ENCODE results near the gene PCAT7. TPM values are rescaled to one million over a fixed set of nuclear protein-coding genes. Genes with fewer than 3 reads are reported as not detected.

Gene PCAT7
- total RNA-seq, 1 donor from 2014 or later = 5.2 TPM

DNA sequence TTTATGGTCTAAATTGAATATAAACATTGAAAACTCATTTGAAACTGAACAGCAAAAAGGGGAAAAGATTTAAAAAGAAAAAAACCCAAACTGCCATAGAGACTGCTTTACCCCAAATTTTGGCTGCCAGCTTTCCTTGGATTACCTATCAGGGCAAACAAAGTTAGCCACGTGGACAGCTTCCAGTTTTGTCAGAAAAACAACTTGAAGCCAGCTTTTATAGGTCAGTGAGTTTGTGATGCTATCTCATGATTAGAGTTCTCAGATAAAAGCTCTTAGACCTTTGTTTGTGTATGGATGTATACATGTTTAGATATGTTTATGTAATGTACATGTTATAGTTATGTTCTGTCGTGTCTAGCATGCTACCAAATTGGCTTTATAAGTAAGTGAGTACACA is 22.7 kb downstream of the PCAT7 start:
- Histone ChIP-seq H3K27ac (ENCODE audit: low read depth, low read length) (no peak overlapping the region), H3K79me2 (ENCODE audit: insufficient read depth, low read length) (no peaks in the 10 kb centered on the region), H3K4me3 (ENCODE audit: insufficient read depth, low read depth, low read length) (no peak overlapping the region), H3K27me3 (ENCODE audit: insufficient read depth, low read length) (peaks cover 2% of the 10 kb centered on the region), H3K9ac (ENCODE audit: low read length) (no peak overlapping the region), H4K20me1 (ENCODE audit: insufficient read depth, low read length) (no peaks in the 10 kb centered on the region), H3K9me3 (ENCODE audit: insufficient read depth, low read depth, low read length) (no peaks in the 10 kb centered on the region), H3K4me1 (ENCODE audit: insufficient read depth, low read length) (no peaks in the 10 kb centered on the region), H2AFZ (ENCODE audit: low read depth, low read length) (no peak overlapping the region), H3K36me3 (ENCODE audit: insufficient read depth, low read length) (no peaks in the 10 kb centered on the region), H3K4me2 (ENCODE audit: low read length) (no peak overlapping the region)
- H3K4me1 Mint-ChIP-seq (ENCODE audit: low read depth, unreplicated experiment) = peaks cover 5% of the 10 kb centered on the region
- H3K9me3 Mint-ChIP-seq (ENCODE audit: unreplicated experiment) = no peaks in the 10 kb centered on the region
- no peaks in the 10 kb centered on the region for H3K36me3 Mint-ChIP-seq (ENCODE audit: low read depth, unreplicated experiment)
- DNase-seq (ENCODE audit: low read depth) (no peak), FAIRE-seq (no peak)
- TF ChIP-seq EZH2 (IDR thresholded peaks at IDR 0.05; ENCODE audit: insufficient read depth, low read length) = no peak
- TF ChIP-seq CTCF (IDR thresholded peaks at IDR 0.05; ENCODE audit: insufficient read depth, low read depth, low read length) = no peak
- no peak overlapping the region for H3K4me3 Mint-ChIP-seq (ENCODE audit: unreplicated experiment)
- H3K27me3 Mint-ChIP-seq (ENCODE audit: low read depth, unreplicated experiment) = no peaks in the 10 kb centered on the region
- H3K27ac Mint-ChIP-seq (ENCODE audit: unreplicated experiment) = no peak overlapping the region

DNA sequence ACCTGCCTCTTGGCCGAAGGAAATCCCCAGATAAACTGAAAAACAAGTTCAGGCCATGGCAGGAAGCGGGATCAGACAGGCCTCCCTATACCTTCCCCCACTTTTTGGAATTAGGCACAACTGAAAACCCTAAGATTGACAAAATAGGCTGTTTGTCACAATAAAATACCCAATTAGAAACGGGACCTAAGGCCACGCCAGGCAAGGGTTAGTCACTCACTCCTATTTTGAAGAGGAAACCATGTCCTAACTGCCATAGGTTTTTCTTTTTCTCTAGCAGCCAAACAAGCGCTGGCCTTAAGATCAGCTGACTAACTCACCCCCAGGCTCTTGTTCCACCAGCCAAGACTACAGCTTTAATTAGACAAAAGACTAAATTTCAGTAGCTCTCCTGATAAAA is 26.8 kb downstream of the PCAT7 start:
- H3K4me1 Mint-ChIP-seq (ENCODE audit: low read depth, unreplicated experiment) = peaks cover 5% of the 10 kb centered on the region
- Histone ChIP-seq H3K9ac (ENCODE audit: low read length) (no peak overlapping the region), H3K79me2 (ENCODE audit: insufficient read depth, low read length) (no peaks in the 10 kb centered on the region), H2AFZ (ENCODE audit: low read depth, low read length) (no peak overlapping the region), H3K9me3 (ENCODE audit: insufficient read depth, low read depth, low read length) (no peaks in the 10 kb centered on the region), H3K4me3 (ENCODE audit: insufficient read depth, low read depth, low read length) (no peak overlapping the region), H3K4me2 (ENCODE audit: low read length) (no peak overlapping the region), H3K36me3 (ENCODE audit: insufficient read depth, low read length) (no peaks in the 10 kb centered on the region), H3K27ac (ENCODE audit: low read depth, low read length) (no peak overlapping the region), H3K4me1 (ENCODE audit: insufficient read depth, low read length) (no peaks in the 10 kb centered on the region), H4K20me1 (ENCODE audit: insufficient read depth, low read length) (no peaks in the 10 kb centered on the region), H3K27me3 (ENCODE audit: insufficient read depth, low read length) (no peaks in the 10 kb centered on the region)
- no peaks in the 10 kb centered on the region for H3K36me3 Mint-ChIP-seq (ENCODE audit: low read depth, unreplicated experiment)
- FAIRE-seq = no peak
- no peak overlapping the region for H3K4me3 Mint-ChIP-seq (ENCODE audit: unreplicated experiment)
- H3K9me3 Mint-ChIP-seq (ENCODE audit: unreplicated experiment) = no peaks in the 10 kb centered on the region
- DNase-seq (ENCODE audit: low read depth) = no peak
- H3K27ac Mint-ChIP-seq (ENCODE audit: unreplicated experiment) = no peak overlapping the region
- H3K27me3 Mint-ChIP-seq (ENCODE audit: low read depth, unreplicated experiment) = peaks cover 6% of the 10 kb centered on the region
- no peak for TF ChIP-seq EZH2 (IDR thresholded peaks at IDR 0.05; ENCODE audit: insufficient read depth, low read length)
- TF ChIP-seq CTCF (IDR thresholded peaks at IDR 0.05; ENCODE audit: insufficient read depth, low read depth, low read length) = no peak

DNA sequence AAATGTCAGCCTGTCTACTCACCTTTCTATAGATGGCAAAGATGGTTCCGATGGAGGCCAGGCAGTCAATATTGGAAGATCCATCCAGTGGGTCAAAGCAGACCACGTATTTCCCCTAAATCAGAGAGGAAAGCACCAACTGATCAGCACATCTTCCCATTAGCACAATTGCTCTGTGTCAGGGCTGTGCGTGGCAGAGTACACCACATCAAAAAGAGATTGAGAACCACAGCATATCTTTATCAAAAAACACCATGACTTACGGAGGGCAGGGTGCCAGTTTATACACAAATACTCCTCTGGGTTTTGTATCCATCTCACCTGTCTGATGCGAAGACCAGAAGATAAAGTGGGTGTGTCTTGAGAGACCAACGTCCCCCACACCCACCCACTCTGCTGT is 29.7 kb downstream of the PCAT7 start:
- H3K4me1 ChIP-seq (ENCODE audit: insufficient read depth, low read length) = no peaks in the 10 kb centered on the region
- Mint-ChIP-seq H3K27ac (ENCODE audit: unreplicated experiment) (no peak overlapping the region), H3K4me1 (ENCODE audit: low read depth, unreplicated experiment) (peaks cover 13% of the 10 kb centered on the region), H3K27me3 (ENCODE audit: low read depth, unreplicated experiment) (peaks cover 12% of the 10 kb centered on the region), H3K9me3 (ENCODE audit: unreplicated experiment) (no peaks in the 10 kb centered on the region), H3K36me3 (ENCODE audit: low read depth, unreplicated experiment) (no peaks in the 10 kb centered on the region), H3K4me3 (ENCODE audit: unreplicated experiment) (no peak overlapping the region)
- no peaks in the 10 kb centered on the region for H3K36me3 ChIP-seq (ENCODE audit: insufficient read depth, low read length)
- no peaks in the 10 kb centered on the region for H4K20me1 ChIP-seq (ENCODE audit: insufficient read depth, low read length)
- H3K4me3 ChIP-seq (ENCODE audit: insufficient read depth, low read depth, low read length) = no peak overlapping the region
- no peak overlapping the region for H2AFZ ChIP-seq (ENCODE audit: low read depth, low read length)
- no peak overlapping the region for H3K9ac ChIP-seq (ENCODE audit: low read length)
- H3K4me2 ChIP-seq (ENCODE audit: low read length) = no peak overlapping the region
- TF ChIP-seq EZH2 (IDR thresholded peaks at IDR 0.05; ENCODE audit: insufficient read depth, low read length) = no peak
- no peak for TF ChIP-seq CTCF (IDR thresholded peaks at IDR 0.05; ENCODE audit: insufficient read depth, low read depth, low read length)
- H3K9me3 ChIP-seq (ENCODE audit: insufficient read depth, low read depth, low read length) = no peaks in the 10 kb centered on the region
- H3K79me2 ChIP-seq (ENCODE audit: insufficient read depth, low read length) = no peaks in the 10 kb centered on the region
- H3K27me3 ChIP-seq (ENCODE audit: insufficient read depth, low read length) = no peaks in the 10 kb centered on the region
- no peak for DNase-seq (ENCODE audit: low read depth)
- FAIRE-seq = no peak
- H3K27ac ChIP-seq (ENCODE audit: low read depth, low read length) = no peak overlapping the region

Measured in astrocyte (in vitro differentiated cells and primary cell).